Left lung (tissue), 10 donors: Measurements from ENCODE around the gene PCNP. TPM values are rescaled to one million over a fixed set of nuclear protein-coding genes. Genes with fewer than 3 reads are reported as not detected.

Experiments
- ATAC-seq: fragments of 200-7000 bp; cut with Tn5 transposase; one replicate; pipeline ENCODE4 v1.9.1; 2020; ENCODE audit warnings: moderate library complexity
- DNase-seq, 4 donors: peaks; one replicate each; pipeline ENCODE4 v3.0.0-alpha.2; 2013 to 2020
- H3K27ac ChIP-seq, 2 donors: fragments of 200-600 bp; sonication (generic) in 1 of 2; one replicate each; pipeline versions ENCODE4 v1.5.0 to v1.8.0; 2020 to 2021
- H3K27me3 ChIP-seq, 2 donors: fragments of 200-600 bp; sonication (generic) in 1 of 2; one replicate each; pipeline versions ENCODE4 v1.5.0 to v1.8.0; 2020 to 2021
- H3K36me3 ChIP-seq, 2 donors: fragments of 200-600 bp; sonication (generic) in 1 of 2; one replicate each; pipeline versions ENCODE4 v1.5.0 to v1.8.0; 2020 to 2021
- H3K4me1 ChIP-seq, 2 donors: fragments of 200-600 bp; one replicate each; pipeline ENCODE4 v1.8.0; 2021
- H3K4me3 ChIP-seq, 2 donors: fragments of 200-600 bp; sonication (generic) in 1 of 2; one replicate each; pipeline versions ENCODE4 v1.5.0 to v1.8.0; 2020 to 2021; ENCODE audit warnings: mild to moderate bottlenecking in 1 of 2
- H3K9me3 ChIP-seq, 2 donors: fragments of 200-600 bp; sonication (generic) in 1 of 2; one replicate each; pipeline versions ENCODE4 v1.5.0 to v1.8.0; 2020 to 2021
- intact Hi-C, 2 donors: fragments of 100-400 bp; cut with DNase I; formaldehyde crosslinking; loops; one replicate each; pipeline versions ENCODE4 v1.11.2 to v1.14.2; 2022
- polyA plus RNA-seq, 6 donors: library from polyadenylated mRNA; unstranded; fragments of 120-200 nt; gene quantifications; one replicate each; pipeline ENCODE4 v1.2.1, GENCODE V29; 2013; ENCODE audit not compliant: insufficient read length in 6 of 6
- total RNA-seq, 2 donors: library from RNA; stranded (reverse); fragmentation: NEBNext Ultra II Directional; extraction: Animal tissue kit (Norgen Biotek cat#: 25700); gene quantifications; one replicate each; pipeline ENCODE4 v1.2.1, GENCODE V29; 2021
- TF ChIP-seq, protein P1 (sequence below), 2 donors: fragments of 200-600 bp; sonication (generic) in 1 of 2; IDR thresholded peaks; one replicate each; pipeline versions ENCODE4 v1.5.0 to v1.8.0; 2021; ENCODE audit warnings: antibody characterized with exemption in 2 of 2
- donor health status: DM: no; HTN: yes; CAD: no.
- donor health status: DM: no; HTN: no; CAD: no.

PCNP gene
- total and polyA plus RNA-seq, 8 donors = 137 to 244 (median 216) TPM

DNA sequence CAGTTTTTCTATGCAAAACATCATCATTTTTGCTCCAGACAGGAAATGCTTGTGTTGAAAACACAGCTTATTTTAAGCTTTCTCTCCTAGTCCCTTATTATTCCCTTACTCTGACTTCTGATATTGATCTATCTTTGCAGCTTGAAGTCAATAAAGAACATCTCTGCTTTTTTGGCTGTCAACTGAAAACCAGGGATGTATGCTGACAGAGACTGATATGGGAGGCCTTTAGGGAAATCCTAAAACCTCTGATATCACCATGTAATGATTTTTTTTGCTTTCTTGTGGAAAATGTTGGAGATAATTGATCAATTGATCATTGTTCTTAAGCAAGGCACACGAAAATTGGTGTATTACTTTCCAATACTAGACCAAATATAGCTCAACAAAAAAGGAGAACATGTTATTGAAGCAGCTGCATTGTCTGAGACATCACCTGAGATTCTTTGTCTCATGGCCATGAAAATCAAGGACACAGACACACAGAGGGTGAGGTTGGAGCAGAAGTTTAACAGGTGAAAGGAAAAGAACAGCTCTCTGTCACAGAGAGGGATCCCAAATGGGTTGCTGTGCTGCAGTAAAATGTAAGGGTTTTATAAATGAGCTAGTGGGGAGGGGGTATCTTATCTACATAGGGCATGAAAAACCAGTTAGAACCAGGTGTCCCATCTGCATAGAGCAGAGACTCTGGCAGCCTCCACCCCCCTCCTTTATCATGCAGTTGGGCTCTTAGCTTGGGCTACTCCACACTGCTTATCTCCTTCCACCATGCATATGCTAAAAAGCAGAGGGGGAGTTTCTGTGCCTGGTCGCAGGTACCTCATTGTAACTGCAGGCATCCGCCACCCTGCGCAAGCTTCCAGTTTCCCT, 43.9 kb upstream of the PCNP start:
- DNase-seq (no peak), ATAC-seq (no peak)
- Histone ChIP-seq H3K4me3 (no peak overlapping the region), H3K4me1 (no peaks in the 10 kb centered on the region), H3K27me3 (no peaks in the 10 kb centered on the region), H3K36me3 (no peaks in the 10 kb centered on the region), H3K9me3 (peaks cover 0 to 6% of the 10 kb centered on the region in 2 donors), H3K27ac (no peak overlapping the region)
- TF ChIP-seq, protein P1, sequence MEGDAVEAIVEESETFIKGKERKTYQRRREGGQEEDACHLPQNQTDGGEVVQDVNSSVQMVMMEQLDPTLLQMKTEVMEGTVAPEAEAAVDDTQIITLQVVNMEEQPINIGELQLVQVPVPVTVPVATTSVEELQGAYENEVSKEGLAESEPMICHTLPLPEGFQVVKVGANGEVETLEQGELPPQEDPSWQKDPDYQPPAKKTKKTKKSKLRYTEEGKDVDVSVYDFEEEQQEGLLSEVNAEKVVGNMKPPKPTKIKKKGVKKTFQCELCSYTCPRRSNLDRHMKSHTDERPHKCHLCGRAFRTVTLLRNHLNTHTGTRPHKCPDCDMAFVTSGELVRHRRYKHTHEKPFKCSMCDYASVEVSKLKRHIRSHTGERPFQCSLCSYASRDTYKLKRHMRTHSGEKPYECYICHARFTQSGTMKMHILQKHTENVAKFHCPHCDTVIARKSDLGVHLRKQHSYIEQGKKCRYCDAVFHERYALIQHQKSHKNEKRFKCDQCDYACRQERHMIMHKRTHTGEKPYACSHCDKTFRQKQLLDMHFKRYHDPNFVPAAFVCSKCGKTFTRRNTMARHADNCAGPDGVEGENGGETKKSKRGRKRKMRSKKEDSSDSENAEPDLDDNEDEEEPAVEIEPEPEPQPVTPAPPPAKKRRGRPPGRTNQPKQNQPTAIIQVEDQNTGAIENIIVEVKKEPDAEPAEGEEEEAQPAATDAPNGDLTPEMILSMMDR (IDR thresholded peaks at IDR 0.05) = no peak
- intact Hi-C loops = no loop called here

DNA sequence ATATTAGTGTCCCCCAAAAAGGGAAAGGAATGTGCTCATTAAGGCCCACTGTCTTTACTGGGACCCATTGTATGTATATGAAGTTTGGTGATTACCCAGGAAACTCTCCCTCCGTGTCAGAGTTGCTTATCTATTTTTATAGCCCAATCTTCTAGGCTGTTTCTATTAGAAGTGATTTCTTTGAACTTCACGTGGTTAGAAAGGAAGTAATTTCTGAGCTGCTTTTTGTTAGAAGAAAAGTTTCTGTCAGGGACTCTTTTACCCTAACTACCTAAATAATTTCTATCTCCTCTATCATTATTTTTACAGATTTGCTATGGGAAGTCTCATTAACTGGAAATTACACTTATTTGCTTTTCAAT, 43.3 kb upstream of the PCNP start:
- Histone ChIP-seq H3K27me3 (no peaks in the 10 kb centered on the region), H3K4me1 (no peaks in the 10 kb centered on the region), H3K27ac (no peak overlapping the region), H3K36me3 (no peaks in the 10 kb centered on the region), H3K9me3 (peaks cover 0 to 3% of the 10 kb centered on the region in 2 donors), H3K4me3 (no peak overlapping the region)
- ATAC-seq = no peak
- TF ChIP-seq, protein P1 (IDR thresholded peaks at IDR 0.05) = no peak
- no peak for DNase-seq
- intact Hi-C loops = no loop called here

DNA sequence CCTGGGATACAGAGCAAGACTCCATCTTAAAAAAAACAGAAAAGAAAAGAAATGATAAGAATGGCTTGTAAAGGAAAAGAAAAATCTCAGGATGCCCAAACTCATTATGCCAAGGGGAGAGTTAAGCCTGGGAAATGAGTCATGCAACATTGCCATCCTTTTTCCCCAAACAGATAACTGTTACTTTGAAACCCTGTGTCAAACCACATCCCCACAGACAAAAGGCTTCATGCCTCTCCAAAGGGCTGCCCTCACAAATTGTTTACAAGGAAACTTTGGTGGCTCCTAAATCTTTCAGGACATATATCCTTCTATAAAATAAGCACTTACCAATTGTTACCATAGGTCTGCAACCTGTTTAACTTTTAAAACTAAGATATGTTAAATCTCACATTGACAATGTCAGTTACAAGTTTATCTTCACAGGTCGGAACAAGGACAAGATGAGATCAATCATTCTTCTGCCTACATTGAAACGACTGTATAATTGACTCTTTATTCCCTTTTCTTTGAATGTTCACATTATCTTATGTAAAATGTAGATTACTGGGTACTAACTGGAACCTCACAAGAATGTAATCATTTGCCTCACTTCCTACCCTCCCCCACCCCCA, 42.4 kb upstream of the PCNP start:
- Histone ChIP-seq H3K4me3 (no peak overlapping the region), H3K9me3 (peaks cover 0 to 3% of the 10 kb centered on the region in 2 donors), H3K27me3 (no peaks in the 10 kb centered on the region), H3K27ac (no peak overlapping the region), H3K36me3 (no peaks in the 10 kb centered on the region), H3K4me1 (no peaks in the 10 kb centered on the region)
- intact Hi-C loops = no loop called here
- ATAC-seq = no peak
- TF ChIP-seq, protein P1 (IDR thresholded peaks at IDR 0.05) = no peak
- DNase-seq = no peak

DNA sequence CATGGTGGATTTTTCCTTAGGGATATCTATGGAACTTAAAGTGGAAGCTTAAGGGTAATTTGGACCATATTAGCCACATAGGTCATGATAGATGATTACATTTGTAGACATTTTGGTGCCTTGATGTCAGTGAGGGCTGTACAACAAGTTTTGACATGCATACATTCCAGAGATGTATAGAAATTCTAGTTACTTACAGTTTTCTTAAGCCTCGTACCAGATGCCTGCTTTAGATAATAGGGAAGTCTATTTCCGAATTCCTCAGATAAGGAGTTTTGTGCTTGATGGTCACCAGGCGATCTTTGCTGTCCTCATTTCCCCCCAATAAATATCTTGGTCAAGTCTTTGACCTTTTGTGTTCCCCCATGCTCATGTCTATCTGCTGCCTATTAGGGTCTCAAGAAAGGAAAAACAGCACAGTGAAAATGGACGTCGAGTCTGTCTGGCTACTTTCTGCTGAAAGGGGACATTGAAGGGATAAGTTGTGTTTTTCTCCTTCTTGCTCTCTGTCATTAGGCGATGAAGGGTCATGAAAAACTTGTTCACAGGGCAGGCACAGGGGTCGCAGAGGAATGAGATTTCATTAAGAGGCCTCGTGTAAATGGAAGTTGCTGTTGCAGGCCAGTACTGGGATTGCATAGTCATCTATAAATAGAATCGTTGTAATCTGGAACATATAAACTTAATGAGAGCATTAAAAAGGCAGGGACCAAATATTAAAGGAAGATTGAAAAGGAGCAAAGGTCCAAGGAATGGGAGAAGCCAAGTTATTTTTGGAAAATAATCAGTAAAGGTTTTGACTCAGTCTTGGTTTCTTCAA, 41.0 kb upstream of the PCNP start:
- H3K4me3 ChIP-seq = no peak overlapping the region
- TF ChIP-seq, protein P1 (IDR thresholded peaks at IDR 0.05) = no peak
- no peaks in the 10 kb centered on the region for H3K4me1 ChIP-seq
- H3K36me3 ChIP-seq = no peaks in the 10 kb centered on the region
- intact Hi-C loops = no loop called here
- no peak for ATAC-seq
- H3K27me3 ChIP-seq = no peaks in the 10 kb centered on the region
- no peak overlapping the region for H3K27ac ChIP-seq
- H3K9me3 ChIP-seq = peaks cover 0 to 3% of the 10 kb centered on the region in 2 donors
- DNase-seq = no peak

DNA sequence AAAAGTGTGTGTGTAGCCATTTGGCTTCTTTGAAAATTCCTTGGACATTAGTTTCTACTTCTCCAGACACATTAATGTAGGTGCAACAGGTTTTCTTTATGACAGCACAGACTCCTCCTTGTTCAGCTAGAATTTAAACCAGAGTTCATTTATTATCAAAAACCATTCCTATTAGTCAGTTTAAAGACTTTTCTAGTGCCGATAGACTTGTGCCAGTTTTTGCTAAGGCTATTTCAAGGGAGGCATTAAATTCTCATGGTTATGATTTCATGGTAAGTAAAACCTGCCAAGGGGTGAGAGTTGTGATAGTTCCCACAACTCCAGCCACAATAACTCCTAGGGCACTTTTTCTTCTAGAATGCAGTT, 40.4 kb upstream of the PCNP start:
- no peaks in the 10 kb centered on the region for H3K27me3 ChIP-seq
- DNase-seq (no peak), ATAC-seq (no peak)
- no peak overlapping the region for H3K4me3 ChIP-seq
- peaks cover 0 to 3% of the 10 kb centered on the region in 2 donors for H3K9me3 ChIP-seq
- TF ChIP-seq, protein P1 (IDR thresholded peaks at IDR 0.05) = no peak
- intact Hi-C loops = no loop called here
- no peaks in the 10 kb centered on the region for H3K36me3 ChIP-seq
- no peaks in the 10 kb centered on the region for H3K4me1 ChIP-seq
- no peak overlapping the region for H3K27ac ChIP-seq
